ENCODE measurements around the gene SMAD6.

Gene SMAD6

GRCh38 chr15:66704019-66704802 lies 2.2 kb downstream of the SMAD6 start:
- DNase-seq (ENCODE audit: low read depth) = no peak

DNA sequence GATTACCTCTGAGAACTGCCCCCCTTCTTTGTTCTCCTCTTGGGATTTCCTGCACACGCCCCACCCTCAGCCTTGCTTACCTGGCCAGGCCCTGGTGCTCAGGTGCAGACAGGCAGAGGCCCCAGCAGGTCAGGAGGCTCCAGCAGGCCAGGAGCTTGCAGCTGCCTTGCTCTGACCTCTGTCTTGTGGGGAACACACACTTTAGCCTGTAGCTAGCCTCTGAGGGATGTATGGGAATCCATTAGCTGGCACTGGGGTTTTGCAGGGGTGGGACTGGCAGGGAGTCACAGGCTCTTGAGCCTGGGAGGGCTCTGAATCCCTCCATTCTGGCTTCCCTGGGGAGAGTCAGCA lies 2.7 kb downstream of the SMAD6 start:
- DNase-seq (ENCODE audit: low read depth) = no peak

- DNase-seq (ENCODE audit: low read depth) = no peak
Measured at GRCh38 chr15:66705277-66706146, 3.5 kb downstream of the SMAD6 start.

GRCh38 chr15:66706225-66706732 lies 4.2 kb downstream of the SMAD6 start:
- no peak for DNase-seq (ENCODE audit: low read depth)

DNA sequence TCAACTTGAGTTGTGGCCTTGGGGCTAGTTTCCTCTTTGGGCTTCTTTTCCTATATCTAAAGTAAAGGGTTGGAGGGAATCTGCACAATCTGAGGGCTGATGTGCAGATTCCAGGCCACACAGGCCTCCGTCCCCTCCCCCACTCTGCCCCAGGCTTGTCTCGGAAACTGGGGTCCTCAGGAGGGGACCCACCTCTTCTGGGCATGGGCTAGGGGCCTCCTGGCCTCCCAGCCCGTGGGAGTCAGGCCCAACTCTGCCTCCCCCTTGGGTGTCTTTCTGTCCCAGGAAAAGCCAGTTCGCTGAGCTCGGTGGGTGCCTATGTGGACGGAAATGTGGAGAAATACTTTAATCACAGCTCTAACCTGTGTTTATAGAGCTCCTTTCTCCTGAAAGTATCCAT lies 4.8 kb downstream of the SMAD6 start:
- no peak for DNase-seq (ENCODE audit: low read depth)

DNA sequence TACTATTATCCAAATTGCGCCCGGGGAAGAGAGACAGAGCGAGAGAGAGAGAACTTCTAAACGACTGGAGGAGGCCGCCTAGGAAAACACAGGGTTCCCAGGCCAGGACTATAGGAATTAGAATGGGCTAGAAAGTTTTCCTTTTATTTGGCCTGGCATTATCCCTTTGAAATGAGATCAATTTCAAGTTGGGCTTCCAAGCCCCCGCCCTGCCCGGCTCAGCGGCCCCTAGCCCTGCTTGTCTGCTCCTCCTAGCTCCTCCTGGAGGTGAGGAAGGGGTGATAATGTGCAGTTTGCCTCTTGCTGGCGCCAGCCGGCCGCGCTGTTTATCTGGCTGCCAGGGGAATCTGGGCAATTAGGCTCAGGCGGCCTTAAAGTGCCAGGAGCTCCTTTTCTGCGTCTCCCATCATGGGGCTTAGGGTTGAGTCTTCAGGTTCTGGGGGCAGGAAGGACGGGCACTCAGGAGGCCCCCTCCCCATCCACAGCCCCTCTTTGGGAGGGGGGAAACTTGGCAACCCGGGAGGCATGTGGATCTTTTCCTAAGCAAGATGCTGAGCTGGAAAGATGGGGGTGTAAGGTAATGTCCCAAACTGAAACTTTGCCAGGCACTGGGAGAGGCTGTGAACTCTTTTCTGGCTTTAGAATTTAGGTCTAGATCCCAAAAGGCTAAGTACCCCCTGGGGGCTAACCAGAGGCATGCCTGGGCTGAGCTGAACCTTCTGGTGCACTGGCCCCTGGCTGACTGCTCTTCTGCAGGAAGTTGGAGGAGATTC lies 5.5 kb downstream of the SMAD6 start:
- no peak for DNase-seq (ENCODE audit: low read depth)

DNA sequence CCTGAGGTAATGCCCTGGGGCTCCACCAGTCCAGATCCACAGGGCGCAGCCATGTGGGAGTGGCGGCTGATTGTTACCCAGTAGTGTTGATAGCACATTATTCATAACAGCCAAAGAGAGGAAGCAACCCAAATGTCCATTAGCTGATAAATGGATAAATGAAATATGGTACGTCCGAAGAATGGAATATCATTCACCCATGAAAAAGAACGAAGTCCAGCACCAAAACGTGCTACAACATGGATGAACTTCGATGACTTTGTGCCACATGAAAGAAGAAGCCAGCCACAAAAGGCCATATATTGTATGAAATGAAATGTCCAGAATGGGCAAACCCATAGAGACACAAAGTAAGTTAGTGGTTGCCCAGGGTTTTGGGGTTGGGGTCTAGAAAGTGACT lies 6.4 kb downstream of the SMAD6 start:
- no peak for DNase-seq (ENCODE audit: low read depth)

DNA sequence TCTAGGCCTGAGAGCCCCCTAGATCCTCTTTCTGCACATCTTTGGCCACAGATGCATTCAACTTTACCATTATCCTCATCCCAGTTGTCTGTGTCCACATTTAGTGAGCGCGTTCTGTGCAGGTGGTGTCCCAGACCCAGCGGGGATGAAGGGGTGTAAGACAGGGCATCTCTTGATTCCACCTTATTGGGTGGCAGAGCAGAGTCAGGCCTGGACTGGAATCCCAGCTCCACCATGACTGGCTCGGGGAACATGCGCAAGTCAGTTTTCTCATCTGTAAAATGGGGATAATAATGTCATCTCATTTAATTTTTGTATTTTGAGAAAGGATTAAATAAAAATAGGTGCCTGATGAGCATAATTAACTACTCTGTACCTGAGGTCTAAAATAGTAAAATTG lies 7.8 kb downstream of the SMAD6 start:
- DNase-seq (ENCODE audit: low read depth) = no peak

GRCh38 chr15:66711260-66711659 lies 9.2 kb downstream of the SMAD6 start:
- DNase-seq (ENCODE audit: low read depth) = no peak

DNA sequence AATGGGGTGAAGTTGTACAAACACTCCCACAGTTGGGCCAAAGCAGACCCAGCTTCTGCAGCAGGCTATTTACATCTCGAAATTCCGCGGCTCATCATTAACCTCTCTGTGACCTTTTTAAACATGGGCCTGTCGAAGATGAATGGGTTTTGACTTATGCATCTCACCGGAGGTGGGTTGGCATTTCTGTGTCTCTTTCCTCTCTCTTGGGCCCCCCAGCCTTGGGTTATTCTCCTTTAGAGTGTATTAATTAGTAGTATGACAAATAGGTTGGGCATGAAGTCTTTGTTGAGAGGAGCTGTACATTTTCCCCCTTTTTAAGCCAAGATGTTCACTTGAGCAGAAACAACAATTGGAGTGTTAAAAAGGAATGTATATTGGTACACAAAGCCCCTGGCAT lies 9.8 kb downstream of the SMAD6 start:
- no peak for DNase-seq (ENCODE audit: low read depth)

- no peak for DNase-seq (ENCODE audit: low read depth)
Measured at GRCh38 chr15:66713843-66714508, 11.9 kb downstream of the SMAD6 start.

DNA sequence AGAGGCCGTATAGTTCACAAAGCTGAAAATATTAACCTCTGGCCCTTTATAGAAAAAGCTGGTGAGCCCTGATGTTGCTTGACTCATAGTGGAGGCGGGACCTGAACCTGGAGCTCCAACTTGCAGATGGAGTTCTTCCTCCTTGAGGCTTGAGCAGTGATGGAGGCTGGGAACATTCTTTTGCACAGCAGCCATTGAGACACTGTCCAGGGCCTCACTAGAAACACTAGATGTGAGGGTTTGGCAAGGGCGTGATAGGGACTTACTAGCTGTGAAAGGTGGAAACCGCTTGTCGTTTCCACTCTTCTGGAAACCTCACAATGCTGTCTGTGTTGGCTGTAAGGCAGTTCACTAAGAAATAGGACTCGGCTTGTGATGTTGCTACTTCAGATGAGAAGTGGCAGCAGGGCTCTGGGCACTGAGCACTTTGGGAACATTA lies 12.5 kb downstream of the SMAD6 start:
- no peak for DNase-seq (ENCODE audit: low read depth)

GRCh38 chr15:66715181-66715624 lies 13.2 kb downstream of the SMAD6 start:
- no peak for DNase-seq (ENCODE audit: low read depth)

DNA sequence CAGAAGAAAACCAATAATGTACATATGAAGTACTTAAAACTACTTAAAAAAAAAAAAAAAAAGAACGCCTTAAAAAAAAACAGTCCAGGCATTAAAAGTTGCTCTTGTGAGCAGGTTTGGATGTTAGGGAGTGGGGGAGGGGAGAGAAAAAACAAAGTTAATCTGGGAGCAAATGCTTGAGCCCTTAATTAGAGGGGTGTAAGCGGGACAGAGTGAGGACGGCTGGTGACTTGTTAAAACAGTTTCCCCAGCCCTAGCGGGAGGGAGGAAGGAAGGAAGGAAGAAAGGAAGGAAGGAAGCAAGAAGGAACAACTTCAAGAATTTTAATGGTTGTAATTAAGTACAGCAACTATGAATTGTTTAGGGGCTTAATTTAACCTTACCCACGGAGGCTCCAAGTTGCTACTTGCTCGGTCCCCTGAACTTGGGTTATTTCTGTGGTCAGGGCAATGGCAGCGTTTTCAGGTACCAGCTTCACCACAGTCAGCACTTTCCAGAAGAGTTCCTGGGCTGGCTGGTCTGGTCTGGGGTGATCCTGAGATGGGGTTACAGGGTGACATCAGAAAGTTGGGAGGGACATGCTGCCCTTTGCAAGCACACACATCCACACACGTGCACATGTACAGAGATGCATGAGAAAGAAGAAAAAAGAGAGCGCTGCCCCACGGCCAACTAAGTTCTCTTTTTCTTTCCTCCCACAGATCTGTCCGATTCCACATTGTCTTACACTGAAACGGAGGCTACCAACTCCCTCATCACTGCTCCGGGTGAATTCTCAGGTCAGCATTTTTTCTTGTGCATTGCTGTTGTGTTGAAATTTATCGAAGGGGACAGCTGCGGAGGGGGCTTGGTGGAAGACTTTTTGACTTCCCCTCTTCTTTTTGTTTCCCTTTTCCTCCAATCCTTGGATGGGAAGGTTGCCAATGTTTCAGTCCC lies 14.0 kb downstream of the SMAD6 start:
- DNase-seq (ENCODE audit: low read depth) = no peak

DNA sequence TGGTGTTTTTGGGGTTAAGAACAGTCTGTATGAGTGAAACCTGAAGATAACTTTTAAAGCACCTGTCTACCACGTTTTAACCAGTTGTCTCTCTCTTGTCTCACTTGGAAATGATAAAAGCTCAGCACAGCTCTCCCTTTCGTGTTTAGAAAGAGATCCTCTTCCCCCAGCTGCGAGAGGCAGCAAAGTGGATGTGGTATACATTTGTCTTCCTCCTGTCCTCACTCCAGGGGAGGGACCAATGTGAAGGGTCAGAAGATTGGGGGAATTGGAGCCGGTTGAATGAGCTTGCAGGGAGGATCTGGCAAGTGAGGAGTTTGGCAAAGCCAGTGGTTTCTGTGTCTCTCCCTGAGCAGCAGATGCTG lies 14.6 kb downstream of the SMAD6 start:
- no peak for DNase-seq (ENCODE audit: low read depth)

DNA sequence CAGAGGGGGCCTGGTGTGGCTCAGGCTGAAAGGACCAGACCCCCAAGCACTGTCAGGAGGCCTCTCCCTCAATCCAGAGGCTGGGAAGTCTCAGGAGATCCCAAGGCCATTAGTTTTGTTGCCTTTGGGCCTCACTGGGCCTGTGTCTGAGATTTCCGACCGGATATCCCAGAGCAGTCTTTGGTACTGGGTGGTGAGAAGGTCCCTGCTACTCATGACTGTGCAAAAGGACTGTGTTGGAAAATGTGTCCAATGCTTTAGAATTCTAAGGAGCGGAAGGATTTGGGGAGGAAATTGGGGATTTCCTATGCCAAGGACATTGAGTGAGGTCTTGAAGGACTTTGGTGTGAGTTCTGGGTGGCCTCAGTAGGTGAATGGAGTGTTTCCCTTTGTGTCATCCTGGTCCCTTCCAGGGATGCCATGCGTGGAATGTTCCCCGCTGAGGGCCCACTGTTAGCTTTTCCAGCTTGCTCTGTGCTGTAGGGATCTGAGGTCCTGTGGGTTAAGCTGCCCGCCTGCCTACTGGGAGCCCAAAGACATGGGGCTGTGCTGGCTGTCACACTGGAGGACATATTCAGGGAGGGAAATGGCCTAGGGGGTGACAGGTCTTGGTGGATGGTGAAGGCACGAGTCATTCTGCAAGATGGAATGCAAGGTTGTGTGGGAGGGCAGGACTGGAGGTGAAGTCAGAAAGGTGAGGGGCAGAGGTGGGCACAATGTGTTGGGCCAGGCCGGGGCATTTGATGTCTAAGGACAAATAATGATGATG lies 16.4 kb downstream of the SMAD6 start:
- no peak for DNase-seq (ENCODE audit: low read depth)

- DNase-seq (ENCODE audit: low read depth) = no peak
Measured at GRCh38 chr15:66719471-66719870, 17.4 kb downstream of the SMAD6 start.

- no peak for DNase-seq (ENCODE audit: low read depth)
Measured at GRCh38 chr15:66720206-66721010, 18.4 kb downstream of the SMAD6 start.

DNA sequence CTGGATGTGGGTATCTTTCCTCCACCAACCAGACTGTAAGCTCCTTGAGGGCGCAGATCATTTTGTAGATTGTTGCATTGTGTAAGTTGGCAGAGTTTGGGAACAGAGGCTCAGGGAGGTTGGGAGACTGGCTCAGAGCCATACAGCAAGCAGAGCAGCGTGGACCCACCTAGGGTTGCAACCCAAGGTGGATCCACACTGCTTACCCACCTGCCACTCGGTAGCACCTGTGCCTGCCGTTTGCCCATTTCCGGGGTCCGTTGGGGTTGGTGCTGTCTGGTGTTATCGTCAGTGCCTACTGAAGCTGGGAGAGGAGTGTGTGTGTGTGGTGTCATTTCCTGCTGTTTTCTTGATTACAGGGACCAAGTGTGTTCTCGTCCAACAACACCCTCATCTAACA lies 19.0 kb downstream of the SMAD6 start:
- DNase-seq (ENCODE audit: low read depth) = no peak
